SK-N-SH (cell line): Measurements from ENCODE around the gene TCN2.

ENCODE experiments used
- EZH2phosphoT487 ChIP-seq: fragments of 200-600 bp; sonication (generic); IDR thresholded peaks from 2 replicates; pipeline ENCODE4 v1.6.1; 2017; ENCODE audit warnings: low read depth, mixed run types, mild to moderate bottlenecking, antibody characterized with exemption, moderate library complexity, borderline replicate concordance
- FOXM1 ChIP-seq: IDR thresholded peaks from 2 replicates; pipeline ENCODE4 v1.4.0; 2012; ENCODE audit warnings: low read depth, mild to moderate bottlenecking
- TF ChIP-seq, protein P1 (sequence below): fragments of 200-600 bp; sonication (generic); IDR thresholded peaks from 2 replicates; pipeline ENCODE4 v1.6.1; 2017; ENCODE audit warnings: antibody characterized with exemption, mild to moderate bottlenecking, moderate library complexity

DNA sequence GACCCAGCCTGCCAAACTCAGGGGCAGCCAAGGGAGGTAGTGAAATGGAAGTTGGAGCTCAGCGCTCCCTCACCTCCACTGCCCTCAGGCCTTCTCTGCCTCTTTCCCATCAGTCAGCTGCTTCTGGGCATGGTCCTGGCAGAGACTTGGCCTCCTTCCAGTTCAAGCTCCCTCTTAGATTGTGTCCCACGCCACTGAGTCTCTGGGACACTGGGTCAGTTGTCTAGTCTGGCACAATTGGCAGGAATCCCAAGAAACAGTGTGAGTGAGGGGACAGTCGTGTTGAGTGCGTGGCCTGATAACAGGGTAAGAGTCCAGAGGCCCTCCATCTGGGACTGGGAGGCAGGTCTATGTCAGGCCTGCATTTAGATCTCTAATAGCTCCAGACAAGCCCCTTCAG lies 21.5 kb downstream of the TCN2 start:
- no peak for TF ChIP-seq FOXM1
- TF ChIP-seq, protein P1, sequence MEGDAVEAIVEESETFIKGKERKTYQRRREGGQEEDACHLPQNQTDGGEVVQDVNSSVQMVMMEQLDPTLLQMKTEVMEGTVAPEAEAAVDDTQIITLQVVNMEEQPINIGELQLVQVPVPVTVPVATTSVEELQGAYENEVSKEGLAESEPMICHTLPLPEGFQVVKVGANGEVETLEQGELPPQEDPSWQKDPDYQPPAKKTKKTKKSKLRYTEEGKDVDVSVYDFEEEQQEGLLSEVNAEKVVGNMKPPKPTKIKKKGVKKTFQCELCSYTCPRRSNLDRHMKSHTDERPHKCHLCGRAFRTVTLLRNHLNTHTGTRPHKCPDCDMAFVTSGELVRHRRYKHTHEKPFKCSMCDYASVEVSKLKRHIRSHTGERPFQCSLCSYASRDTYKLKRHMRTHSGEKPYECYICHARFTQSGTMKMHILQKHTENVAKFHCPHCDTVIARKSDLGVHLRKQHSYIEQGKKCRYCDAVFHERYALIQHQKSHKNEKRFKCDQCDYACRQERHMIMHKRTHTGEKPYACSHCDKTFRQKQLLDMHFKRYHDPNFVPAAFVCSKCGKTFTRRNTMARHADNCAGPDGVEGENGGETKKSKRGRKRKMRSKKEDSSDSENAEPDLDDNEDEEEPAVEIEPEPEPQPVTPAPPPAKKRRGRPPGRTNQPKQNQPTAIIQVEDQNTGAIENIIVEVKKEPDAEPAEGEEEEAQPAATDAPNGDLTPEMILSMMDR: no peak
- TF ChIP-seq EZH2phosphoT487: no peak
